ENCODE measurements around the gene CUEDC2. TPM values are rescaled to one million over a fixed set of nuclear protein-coding genes. Genes with fewer than 3 reads are reported as not detected.

The CUEDC2 gene
- total RNA-seq, 1 experiment from 2014 or later = 64.5 TPM

GRCh38 chr10:102393411-102394078 lies 38.8 kb downstream of the CUEDC2 start:
- H3K4me3 Mint-ChIP-seq (ENCODE audit: unreplicated experiment) = peak overlapping the region; percentile 92
- H3K27me3 Mint-ChIP-seq (ENCODE audit: insufficient read depth, unreplicated experiment) = no peaks in the 10 kb centered on the region
- peaks cover 5% of the 10 kb centered on the region for H3K4me1 Mint-ChIP-seq (ENCODE audit: insufficient read depth, unreplicated experiment)
- CTCF ChIA-PET = interaction anchor here (0.6 to 10.5 kb wide), 32 partner anchors 9 to 1544 kb away, joined by 3 to 137 read pairs (median 4); partner anchors contain the start of genes ELOVL3 and FBXL15
- POLR2A ChIA-PET = interaction anchor here (0.7 to 5.4 kb wide), 15 partner anchors 8 to 240 kb away, joined by 3 to 96 read pairs (median 4); partner anchors contain the start of genes ACTR1A, C10orf95, CUEDC2 and FBXL15
- H3K9me3 Mint-ChIP-seq (ENCODE audit: unreplicated experiment) = no peaks in the 10 kb centered on the region
- H3K27ac Mint-ChIP-seq (ENCODE audit: low read depth, unreplicated experiment) = peak overlapping the region; percentile 99
- intact Hi-C loops (cut with micrococcal nuclease) = loop anchor here (1.0 to 2.0 kb wide), 3 partner anchors 27 to 189 kb away; partner anchors contain the start of gene FBXL15
- BruUV-seq (replicated peaks) = TSS peak; percentile 78
- H3K36me3 Mint-ChIP-seq (ENCODE audit: insufficient read depth, unreplicated experiment) = peaks cover 21% of the 10 kb centered on the region
- peak; percentile 85 for TF ChIP-seq CTCF (IDR thresholded peaks at IDR 0.05; ENCODE audit: unreplicated experiment)
- no peak for DNase-seq (ENCODE audit: unreplicated experiment)

- no peaks in the 10 kb centered on the region for H3K9me3 Mint-ChIP-seq (ENCODE audit: unreplicated experiment)
- BruUV-seq (replicated peaks) = no TSS peak
Observed at GRCh38 chr10:102392306-102392705, 40.1 kb downstream of the CUEDC2 start.

GRCh38 chr10:102389894-102390293 lies 42.5 kb downstream of the CUEDC2 start:
- DNase-seq (ENCODE audit: unreplicated experiment) = no peak
- Mint-ChIP-seq H3K27ac (ENCODE audit: low read depth, unreplicated experiment) (no peak overlapping the region), H3K36me3 (ENCODE audit: insufficient read depth, unreplicated experiment) (peaks cover 8% of the 10 kb centered on the region), H3K4me1 (ENCODE audit: insufficient read depth, unreplicated experiment) (no peaks in the 10 kb centered on the region), H3K4me3 (ENCODE audit: unreplicated experiment) (no peak overlapping the region), H3K9me3 (ENCODE audit: unreplicated experiment) (no peaks in the 10 kb centered on the region), H3K27me3 (ENCODE audit: insufficient read depth, unreplicated experiment) (no peaks in the 10 kb centered on the region)
- intact Hi-C loops (cut with micrococcal nuclease) = no loop called here
- TF ChIP-seq CTCF (IDR thresholded peaks at IDR 0.05; ENCODE audit: unreplicated experiment) = no peak
- CTCF ChIA-PET = interaction anchor here (0.6 to 1.8 kb wide), 5 partner anchors 10 to 220 kb away, joined by 3 to 7 read pairs (median 4); no protein-coding TSS in a partner anchor
- BruUV-seq (replicated peaks) = no TSS peak
- POLR2A ChIA-PET = interaction anchor here (1.4 kb wide), 1 partner anchor 60 kb away, joined by 4 read pairs; no protein-coding TSS in a partner anchor

More at GRCh38 chr10:102392306-102392705, 40.1 kb downstream of the CUEDC2 start:
- DNase-seq (ENCODE audit: unreplicated experiment) = no peak
- POLR2A ChIA-PET = interaction anchor here (0.9 to 5.4 kb wide), 3 partner anchors 30 to 223 kb away, joined by 3 to 96 read pairs (median 34); partner anchors contain the start of genes C10orf95 and FBXL15
- CTCF ChIA-PET = interaction anchor here (0.6 to 10.5 kb wide), 7 partner anchors 8 to 219 kb away, joined by 3 to 137 read pairs (median 6); partner anchors contain the start of gene FBXL15
- Mint-ChIP-seq H3K27ac (ENCODE audit: low read depth, unreplicated experiment) (no peak overlapping the region), H3K27me3 (ENCODE audit: insufficient read depth, unreplicated experiment) (no peaks in the 10 kb centered on the region), H3K4me1 (ENCODE audit: insufficient read depth, unreplicated experiment) (no peaks in the 10 kb centered on the region), H3K4me3 (ENCODE audit: unreplicated experiment) (peak overlapping the region; percentile 61), H3K36me3 (ENCODE audit: insufficient read depth, unreplicated experiment) (peaks cover 9% of the 10 kb centered on the region)
- intact Hi-C loops (cut with micrococcal nuclease) = no loop called here
- TF ChIP-seq CTCF (IDR thresholded peaks at IDR 0.05; ENCODE audit: unreplicated experiment) = no peak

All from MCF 10A (cell line).